DMS 273 treated with DMSO at 0.1 percent for 48 hours (cell line): ENCODE results near the gene ARRDC3.
A peak's percentile ranks its signal among the peaks of the same experiment; 100 is the strongest.
"Not testable (repeated sequence)": the region's sequence is repeated elsewhere in the genome, so short reads cannot be mapped to it uniquely, and the experiment has no call there.

Experiments used
- DNase-seq: peaks from one replicate; lab custom pipeline; 2025; lab: John Stamatoyannopoulos, UW

The ARRDC3 gene

GRCh38 chr5:91383027-91383955 is at the start of gene ARRDC3:
Gene ARRDC3 (minus strand): TSS chr5:91383317. CDS start chr5:91383092, 225 bp downstream.
- peak; percentile 97 for DNase-seq

- DNase-seq: no peak
Measured at GRCh38 chr5:91430949-91431348, 47.8 kb upstream of the ARRDC3 start.

GRCh38 chr5:91424638-91425436 is 41.7 kb upstream of the ARRDC3 start:
- DNase-seq: no peak

GRCh38 chr5:91423871-91424270 is 40.8 kb upstream of the ARRDC3 start:
- no peak for DNase-seq

- no peak for DNase-seq
Measured at GRCh38 chr5:91420879-91421278, 37.8 kb upstream of the ARRDC3 start.

- DNase-seq: peak; percentile 7
Measured at GRCh38 chr5:91419571-91420537, 36.7 kb upstream of the ARRDC3 start.

GRCh38 chr5:91419136-91419535 is 36.0 kb upstream of the ARRDC3 start:
- no peak for DNase-seq

- no peak for DNase-seq
Measured at GRCh38 chr5:91418158-91418557, 35.0 kb upstream of the ARRDC3 start.

- no peak for DNase-seq
Measured at GRCh38 chr5:91417219-91417618, 34.1 kb upstream of the ARRDC3 start.

GRCh38 chr5:91416491-91416890 is 33.4 kb upstream of the ARRDC3 start:
- no peak for DNase-seq

GRCh38 chr5:91409304-91409703 is 26.2 kb upstream of the ARRDC3 start:
- no peak for DNase-seq

GRCh38 chr5:91408710-91409109 is 25.6 kb upstream of the ARRDC3 start:
- no peak for DNase-seq

- no peak for DNase-seq
Measured at GRCh38 chr5:91407204-91407603, 24.1 kb upstream of the ARRDC3 start.

- DNase-seq: no peak
Measured at GRCh38 chr5:91403438-91403837, 20.3 kb upstream of the ARRDC3 start.

GRCh38 chr5:91401175-91401574 is 18.1 kb upstream of the ARRDC3 start:
- no peak for DNase-seq

GRCh38 chr5:91397791-91398190 is 14.7 kb upstream of the ARRDC3 start:
- no peak for DNase-seq

- no peak for DNase-seq
Measured at GRCh38 chr5:91390268-91390667, 7.2 kb upstream of the ARRDC3 start.

GRCh38 chr5:91389555-91389954 is 6.4 kb upstream of the ARRDC3 start:
- DNase-seq: not testable (repeated sequence)

- DNase-seq: no peak
Measured at GRCh38 chr5:91388362-91388761, 5.2 kb upstream of the ARRDC3 start.

GRCh38 chr5:91386120-91386519 is 3.0 kb upstream of the ARRDC3 start:
- DNase-seq: no peak

- DNase-seq: not testable (repeated sequence)
Measured at GRCh38 chr5:91385596-91385995, 2.5 kb upstream of the ARRDC3 start.
